OCI-LY1 (cell line): ENCODE data around the gene CEP85.

ENCODE experiments used
- CTCF ChIP-seq: fragments of 200-600 bp; sonication (generic), shearing (Covaris generic); IDR thresholded peaks from 2 replicates; pipeline ENCODE4 v1.5.1; 2017; ENCODE audit warnings: mild to moderate bottlenecking, antibody characterized with exemption, low read length, moderate library complexity, mixed read lengths
- EZH2 ChIP-seq: fragments of 200-600 bp; sonication (generic), shearing (Covaris generic); IDR thresholded peaks from 2 replicates; pipeline ENCODE4 v1.8.0; 2017; ENCODE audit warnings: borderline replicate concordance, mixed run types, mild to moderate bottlenecking, antibody characterized with exemption, low read length, moderate library complexity, mixed read lengths

- TF ChIP-seq EZH2 (no peak), CTCF (no peak)
Measured at GRCh38 chr1:26322042-26322331, 88.0 kb downstream of the CEP85 start.
